ENCODE results near the gene HEMGN.

HEMGN gene

DNA sequence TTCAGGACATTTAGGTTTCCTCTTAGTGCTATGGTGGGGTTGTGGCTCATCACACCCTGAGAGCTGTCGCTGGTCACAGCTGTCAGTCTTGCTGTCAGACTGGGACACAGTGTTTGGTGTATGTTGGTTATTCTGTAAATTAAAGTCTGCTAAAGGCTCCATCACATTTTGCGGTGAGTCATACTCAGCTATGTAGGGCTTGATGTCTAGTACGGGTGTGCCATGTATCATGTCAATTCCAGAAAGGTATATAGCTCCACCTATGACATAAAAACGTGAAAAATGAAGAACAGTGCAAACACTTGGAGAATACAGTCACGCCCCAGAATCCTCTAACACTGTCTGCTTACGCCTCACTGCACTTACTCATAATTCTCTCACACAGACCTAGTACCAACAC lies 27.6 kb downstream of the HEMGN start:
- no peak for FAIRE-seq
- no peak for TF ChIP-seq CTCF (IDR thresholded peaks at IDR 0.05; ENCODE audit: insufficient read depth, missing control alignments)

GRCh38 chr9:97908705-97909104 lies 29.3 kb downstream of the HEMGN start:
- TF ChIP-seq CTCF (IDR thresholded peaks at IDR 0.05; ENCODE audit: insufficient read depth, missing control alignments) = no peak
- FAIRE-seq = no peak
- DNase-seq (ENCODE audit: insufficient read length, low spot score) = no peak

More for the DNA sequence above, 27.6 kb downstream of the HEMGN start:
- no peak for DNase-seq (ENCODE audit: insufficient read length, low spot score)

- no peak for FAIRE-seq
- DNase-seq (ENCODE audit: insufficient read length, low spot score) = no peak
- TF ChIP-seq CTCF (IDR thresholded peaks at IDR 0.05; ENCODE audit: insufficient read depth, missing control alignments) = no peak
These were observed 30.3 kb downstream of the HEMGN start for GRCh38 chr9:97907632-97908031.

DNA sequence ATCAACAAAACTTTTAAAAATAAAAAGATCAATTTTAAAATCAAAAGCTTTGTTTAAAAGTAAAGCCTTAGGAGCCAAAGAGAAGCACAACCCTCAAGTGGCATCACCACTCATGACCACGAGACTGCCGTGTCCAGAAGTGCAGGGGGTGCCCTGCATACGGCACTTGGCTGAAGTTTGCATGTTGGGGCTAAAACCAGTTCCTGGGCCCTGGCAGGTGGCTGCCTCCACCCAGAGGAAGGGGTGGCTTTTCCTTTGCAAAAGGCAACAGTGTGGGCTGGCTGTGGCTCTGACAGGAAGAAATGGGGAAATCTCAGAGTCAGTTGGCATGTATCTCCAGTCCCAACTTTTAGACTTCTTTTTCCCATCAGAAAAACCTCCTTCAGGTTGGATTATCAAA lies 30.9 kb downstream of the HEMGN start:
- DNase-seq (ENCODE audit: insufficient read length, low spot score) (no peak), FAIRE-seq (no peak)
- TF ChIP-seq CTCF (IDR thresholded peaks at IDR 0.05; ENCODE audit: insufficient read depth, missing control alignments) = no peak

DNA sequence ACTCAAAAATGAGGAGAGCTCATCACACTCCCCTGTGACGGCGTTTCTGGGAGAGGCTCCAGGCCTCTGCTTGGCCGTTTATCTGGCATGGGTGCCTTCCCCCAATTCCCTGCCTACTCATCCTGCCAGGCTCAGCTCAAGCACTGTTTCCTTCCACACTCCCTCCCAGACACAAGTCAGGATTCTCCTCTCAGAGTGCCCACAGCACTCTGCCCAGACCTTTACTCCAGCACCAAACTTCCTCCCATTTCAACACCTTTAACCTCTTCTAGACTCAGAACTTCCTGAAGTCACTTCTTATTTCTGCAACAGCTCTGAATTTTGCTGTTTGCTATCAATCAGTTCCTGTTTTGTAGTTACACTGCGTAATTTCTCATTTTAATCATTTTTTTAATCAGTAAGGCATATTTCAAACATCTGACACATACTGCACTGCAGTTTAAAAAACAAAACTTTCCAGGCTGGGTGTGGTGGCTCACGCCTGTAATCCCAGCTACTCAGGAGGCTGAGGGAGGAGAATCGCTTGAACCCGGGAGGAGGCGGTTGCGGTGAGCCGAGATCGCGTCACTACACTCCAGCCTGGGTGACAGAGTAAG lies 31.6 kb downstream of the HEMGN start:
- FAIRE-seq = no peak

GRCh38 chr9:97905228-97905627 lies 32.7 kb downstream of the HEMGN start:
- no peak for FAIRE-seq
- DNase-seq (ENCODE audit: insufficient read length, low spot score) = no peak
- no peak for TF ChIP-seq CTCF (IDR thresholded peaks at IDR 0.05; ENCODE audit: insufficient read depth, missing control alignments)

More for the DNA sequence above, 31.6 kb downstream of the HEMGN start:
- DNase-seq (ENCODE audit: insufficient read length, low spot score) = no peak
- TF ChIP-seq CTCF (IDR thresholded peaks at IDR 0.05; ENCODE audit: insufficient read depth, missing control alignments) = no peak

DNA sequence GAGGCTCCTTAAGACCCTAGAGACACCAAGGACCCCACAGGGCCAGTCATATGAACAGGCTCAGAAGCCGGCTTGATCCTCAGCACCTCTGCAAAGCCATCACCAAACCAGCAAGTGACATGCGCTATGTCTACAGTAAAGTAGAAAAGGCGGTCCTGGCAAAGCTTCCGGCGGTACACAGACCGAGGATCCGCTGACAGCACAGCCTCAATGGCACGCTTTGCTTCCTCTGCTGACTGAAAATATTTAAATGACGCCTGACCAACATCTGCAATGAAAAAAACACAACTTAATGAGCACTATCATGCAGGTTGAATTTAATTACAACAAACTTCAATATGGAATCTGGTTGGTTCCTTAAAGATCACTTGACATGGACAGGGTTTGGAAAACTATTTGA lies 33.2 kb downstream of the HEMGN start:
- FAIRE-seq (no peak), DNase-seq (ENCODE audit: insufficient read length, low spot score) (no peak)
- no peak for TF ChIP-seq CTCF (IDR thresholded peaks at IDR 0.05; ENCODE audit: insufficient read depth, missing control alignments)

Measured in D721Med (cell line).